ENCODE measurements around the gene STEAP1B.
"Not testable (repeated sequence)": the region's sequence is repeated elsewhere in the genome, so short reads cannot be mapped to it uniquely, and the experiment has no call there.

Gene STEAP1B

DNA sequence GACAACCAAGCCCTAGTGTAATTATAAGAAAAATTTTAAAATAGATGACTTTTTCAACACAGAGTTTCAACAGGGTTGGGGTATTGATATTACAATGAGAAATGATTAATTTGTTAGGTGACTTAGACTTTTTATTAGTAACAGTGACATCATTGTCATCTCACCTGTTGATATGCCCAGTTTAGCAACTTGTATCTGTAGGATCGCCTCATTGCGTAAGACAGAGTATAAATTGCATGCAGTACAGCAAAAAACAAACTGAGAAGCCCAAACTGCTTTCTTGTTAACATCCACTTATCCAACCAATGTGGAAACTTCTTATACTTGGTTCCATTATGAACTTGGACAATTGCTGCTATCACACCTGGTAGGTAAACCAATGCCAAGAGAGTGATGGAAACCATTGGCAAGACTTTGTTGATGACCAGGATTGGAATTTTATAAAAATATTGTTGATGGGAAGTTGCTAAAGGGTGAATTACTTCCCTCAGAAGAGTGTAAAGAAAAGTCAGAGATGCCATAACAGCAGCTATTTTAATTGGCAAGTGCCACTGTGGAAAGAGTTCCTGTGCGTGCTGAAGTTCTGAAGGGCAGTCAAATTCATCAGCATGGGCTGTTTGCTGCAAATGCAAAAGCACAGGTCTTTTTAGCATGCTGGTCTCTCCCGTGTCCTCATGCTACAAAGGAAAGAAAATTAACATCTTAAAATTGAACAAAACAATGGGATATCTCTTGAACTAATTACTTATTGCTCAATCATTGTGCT, 6.6 kb downstream of the STEAP1B start:
- not testable (repeated sequence) for H3K36me3 ChIP-seq (ENCODE audit: control insufficient read depth, insufficient read depth, low read length); H3K4me3 ChIP-seq (ENCODE audit: low read depth, low read length); H3K9ac ChIP-seq (ENCODE audit: low read depth, low read length); H3K27me3 ChIP-seq (ENCODE audit: control insufficient read depth, insufficient read depth, low read length); H3K9me3 ChIP-seq (ENCODE audit: control insufficient read depth, insufficient read depth, low read length); H3K4me1 ChIP-seq (ENCODE audit: control insufficient read depth, insufficient read depth, low read length)

DNA sequence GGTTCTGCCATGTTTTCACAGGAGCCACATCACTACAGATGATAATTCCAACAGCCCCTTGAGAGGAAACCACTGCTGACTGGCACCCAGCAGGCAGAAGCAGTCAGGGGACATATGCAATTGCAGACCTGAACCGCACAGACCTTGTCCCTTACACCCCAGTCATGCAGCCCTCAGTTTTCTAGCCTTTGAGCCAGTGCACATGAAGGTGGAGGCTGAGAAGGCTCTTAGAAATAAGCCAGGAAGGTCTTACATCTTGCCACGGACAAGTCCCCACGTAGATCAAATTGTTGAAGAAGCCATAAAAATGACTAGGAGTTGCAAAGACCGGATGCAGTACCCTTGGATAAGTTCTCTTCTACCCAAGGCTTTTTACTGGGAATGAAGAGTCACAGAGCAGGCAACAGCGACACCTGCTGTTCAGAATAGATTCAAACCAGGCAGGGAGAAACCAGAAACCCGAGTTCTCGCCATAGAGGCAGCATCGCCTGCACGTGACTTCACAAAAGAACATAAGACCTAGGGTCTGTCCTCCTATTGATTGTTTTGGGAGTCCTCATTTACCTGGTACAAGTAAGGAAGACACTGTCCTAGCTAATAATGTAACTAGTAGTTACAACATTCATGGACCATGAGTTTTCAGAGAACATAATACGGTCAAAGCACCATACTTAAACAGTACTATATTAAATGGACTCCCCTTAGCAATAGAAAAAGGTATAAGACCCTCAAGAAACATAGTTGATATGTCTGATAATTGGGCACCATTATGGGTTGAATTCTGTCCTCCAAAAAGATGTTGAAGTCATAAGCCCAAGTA, 11.1 kb downstream of the STEAP1B start:
- Histone ChIP-seq H3K4me3 (ENCODE audit: low read depth, low read length) (no peak overlapping the region), H3K36me3 (ENCODE audit: control insufficient read depth, insufficient read depth, low read length) (no peaks in the 10 kb centered on the region), H3K9ac (ENCODE audit: low read depth, low read length) (no peak overlapping the region), H3K27me3 (ENCODE audit: control insufficient read depth, insufficient read depth, low read length) (no peaks in the 10 kb centered on the region), H3K9me3 (ENCODE audit: control insufficient read depth, insufficient read depth, low read length) (no peaks in the 10 kb centered on the region), H3K4me1 (ENCODE audit: control insufficient read depth, insufficient read depth, low read length) (peaks cover 6% of the 10 kb centered on the region)

DNA sequence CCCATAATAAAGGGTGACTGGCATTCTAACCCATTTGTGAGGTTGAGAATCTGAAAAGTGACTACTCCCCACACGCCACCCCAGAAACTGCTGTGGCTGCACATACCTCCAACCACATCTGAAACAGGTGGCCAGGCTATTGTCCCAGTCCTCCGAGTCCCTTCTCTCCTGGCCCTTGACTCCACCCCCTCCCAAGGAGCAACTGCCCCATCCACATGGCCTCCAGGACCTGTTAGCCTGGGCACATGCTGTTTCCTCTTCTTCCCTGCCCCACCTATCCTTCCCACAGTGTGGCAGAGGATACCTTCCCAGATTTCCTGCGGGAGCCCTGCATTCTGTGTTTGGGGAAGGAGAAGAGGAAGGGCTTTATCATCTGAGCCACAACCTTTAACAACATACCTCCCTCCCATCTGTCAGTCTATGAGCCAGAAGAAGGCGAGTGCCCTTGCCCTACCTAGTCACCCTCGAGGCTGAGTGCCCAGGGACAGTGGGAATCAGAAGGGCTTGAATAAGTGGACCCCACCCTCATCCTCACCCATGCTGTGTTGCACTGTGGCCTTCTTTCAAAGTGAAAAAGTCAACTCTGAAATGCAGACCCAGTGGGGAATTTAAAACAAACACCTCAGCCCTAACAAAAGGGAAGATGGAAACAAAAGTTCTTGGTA, 11.9 kb downstream of the STEAP1B start:
- Histone ChIP-seq H3K4me1 (ENCODE audit: control insufficient read depth, insufficient read depth, low read length) (peaks cover 6% of the 10 kb centered on the region), H3K36me3 (ENCODE audit: control insufficient read depth, insufficient read depth, low read length) (no peaks in the 10 kb centered on the region), H3K4me3 (ENCODE audit: low read depth, low read length) (no peak overlapping the region), H3K27me3 (ENCODE audit: control insufficient read depth, insufficient read depth, low read length) (no peaks in the 10 kb centered on the region), H3K9me3 (ENCODE audit: control insufficient read depth, insufficient read depth, low read length) (no peaks in the 10 kb centered on the region), H3K9ac (ENCODE audit: low read depth, low read length) (no peak overlapping the region)

DNA sequence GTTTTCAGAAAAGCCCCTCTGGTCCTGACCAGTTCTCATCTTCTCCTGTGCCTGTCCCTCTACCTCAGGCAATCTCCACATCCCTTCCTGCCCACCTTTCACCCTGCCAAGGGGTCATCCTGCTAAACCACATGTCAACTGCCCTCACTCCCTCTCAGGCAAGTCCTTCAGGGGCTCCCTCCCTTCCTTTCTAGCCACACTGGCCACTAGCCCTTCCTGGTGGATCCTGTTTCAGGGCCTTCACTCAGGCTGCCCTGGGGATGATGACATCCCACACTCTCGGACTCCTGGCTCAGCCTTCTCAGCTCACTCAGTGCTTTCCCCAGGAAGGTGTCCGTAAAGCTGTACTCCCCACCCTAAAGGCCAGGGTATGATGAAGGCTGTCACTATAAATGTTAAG, 13.4 kb downstream of the STEAP1B start:
- Histone ChIP-seq H3K4me3 (ENCODE audit: low read depth, low read length) (no peak overlapping the region), H3K36me3 (ENCODE audit: control insufficient read depth, insufficient read depth, low read length) (no peaks in the 10 kb centered on the region), H3K4me1 (ENCODE audit: control insufficient read depth, insufficient read depth, low read length) (peaks cover 6% of the 10 kb centered on the region), H3K9me3 (ENCODE audit: control insufficient read depth, insufficient read depth, low read length) (no peaks in the 10 kb centered on the region), H3K27me3 (ENCODE audit: control insufficient read depth, insufficient read depth, low read length) (no peaks in the 10 kb centered on the region), H3K9ac (ENCODE audit: low read depth, low read length) (no peak overlapping the region)

DNA sequence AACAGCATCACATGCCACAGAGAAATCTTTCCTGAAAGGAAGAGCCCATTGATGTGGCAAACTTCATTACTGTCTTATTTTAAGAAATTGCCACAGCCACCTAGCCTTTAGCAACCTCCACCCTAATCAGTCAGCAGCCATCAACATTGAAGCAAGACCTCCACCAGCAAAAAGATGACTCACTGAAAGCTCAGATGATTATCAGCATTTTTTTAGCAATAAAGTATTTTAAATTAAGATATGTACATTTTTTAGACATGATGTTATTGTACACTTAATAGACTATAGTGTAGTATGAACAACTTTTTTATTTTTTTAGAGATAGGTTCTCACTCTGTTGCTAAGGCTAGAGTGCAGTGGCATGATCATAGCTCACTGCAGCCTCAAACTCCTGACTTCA, 14.8 kb downstream of the STEAP1B start:
- H3K4me1 ChIP-seq (ENCODE audit: control insufficient read depth, insufficient read depth, low read length): peaks cover 6% of the 10 kb centered on the region
- no peaks in the 10 kb centered on the region for H3K36me3 ChIP-seq (ENCODE audit: control insufficient read depth, insufficient read depth, low read length)
- H3K9me3 ChIP-seq (ENCODE audit: control insufficient read depth, insufficient read depth, low read length): no peaks in the 10 kb centered on the region
- no peak overlapping the region for H3K9ac ChIP-seq (ENCODE audit: low read depth, low read length)
- H3K4me3 ChIP-seq (ENCODE audit: low read depth, low read length): no peak overlapping the region
- no peaks in the 10 kb centered on the region for H3K27me3 ChIP-seq (ENCODE audit: control insufficient read depth, insufficient read depth, low read length)

DNA sequence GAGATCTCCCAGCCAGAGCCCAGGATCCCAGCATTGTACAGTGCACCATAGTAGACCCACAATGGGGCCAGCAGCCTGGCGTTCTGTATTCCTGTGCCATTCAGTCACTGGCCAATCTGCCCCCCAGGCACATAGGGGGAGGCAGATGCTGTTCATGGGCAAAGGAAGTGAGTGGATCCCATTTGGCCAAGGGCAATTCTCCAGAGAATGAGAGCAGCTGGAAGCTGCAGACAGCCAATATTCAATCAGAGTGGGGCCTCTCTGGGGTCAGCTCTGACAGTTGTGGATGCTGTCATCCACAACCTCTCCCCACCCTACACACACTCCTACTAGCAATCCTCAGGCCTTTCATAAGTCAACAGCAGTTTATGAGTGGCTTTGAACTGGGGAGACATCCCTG, 17.5 kb downstream of the STEAP1B start:
- no peaks in the 10 kb centered on the region for H3K36me3 ChIP-seq (ENCODE audit: control insufficient read depth, insufficient read depth, low read length)
- H3K9ac ChIP-seq (ENCODE audit: low read depth, low read length): no peak overlapping the region
- H3K9me3 ChIP-seq (ENCODE audit: control insufficient read depth, insufficient read depth, low read length): no peaks in the 10 kb centered on the region
- H3K4me1 ChIP-seq (ENCODE audit: control insufficient read depth, insufficient read depth, low read length): no peaks in the 10 kb centered on the region
- no peak overlapping the region for H3K4me3 ChIP-seq (ENCODE audit: low read depth, low read length)
- H3K27me3 ChIP-seq (ENCODE audit: control insufficient read depth, insufficient read depth, low read length): no peaks in the 10 kb centered on the region

DNA sequence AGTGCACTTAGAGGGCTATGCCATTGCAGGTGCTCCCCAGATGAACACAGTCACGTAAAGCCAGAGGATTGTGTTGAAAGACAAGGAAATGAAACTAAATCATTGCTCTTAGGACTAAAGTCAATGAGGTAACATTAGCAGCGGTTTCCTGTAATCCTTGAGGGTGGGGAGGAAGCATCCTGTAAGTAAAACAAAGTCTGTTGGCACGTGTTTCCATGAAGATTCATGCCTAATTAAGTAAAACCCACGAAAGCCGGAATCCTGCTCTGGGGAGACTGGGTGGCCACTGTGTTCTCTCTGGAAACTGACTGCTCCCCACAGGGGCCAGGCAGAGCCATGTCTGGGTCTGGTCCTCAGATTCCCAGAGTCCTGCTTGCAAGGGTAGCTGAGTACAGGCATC, 18.3 kb downstream of the STEAP1B start:
- Histone ChIP-seq H3K36me3 (ENCODE audit: control insufficient read depth, insufficient read depth, low read length) (no peaks in the 10 kb centered on the region), H3K4me1 (ENCODE audit: control insufficient read depth, insufficient read depth, low read length) (no peaks in the 10 kb centered on the region), H3K9ac (ENCODE audit: low read depth, low read length) (no peak overlapping the region), H3K9me3 (ENCODE audit: control insufficient read depth, insufficient read depth, low read length) (no peaks in the 10 kb centered on the region), H3K27me3 (ENCODE audit: control insufficient read depth, insufficient read depth, low read length) (no peaks in the 10 kb centered on the region), H3K4me3 (ENCODE audit: low read depth, low read length) (no peak overlapping the region)

DNA sequence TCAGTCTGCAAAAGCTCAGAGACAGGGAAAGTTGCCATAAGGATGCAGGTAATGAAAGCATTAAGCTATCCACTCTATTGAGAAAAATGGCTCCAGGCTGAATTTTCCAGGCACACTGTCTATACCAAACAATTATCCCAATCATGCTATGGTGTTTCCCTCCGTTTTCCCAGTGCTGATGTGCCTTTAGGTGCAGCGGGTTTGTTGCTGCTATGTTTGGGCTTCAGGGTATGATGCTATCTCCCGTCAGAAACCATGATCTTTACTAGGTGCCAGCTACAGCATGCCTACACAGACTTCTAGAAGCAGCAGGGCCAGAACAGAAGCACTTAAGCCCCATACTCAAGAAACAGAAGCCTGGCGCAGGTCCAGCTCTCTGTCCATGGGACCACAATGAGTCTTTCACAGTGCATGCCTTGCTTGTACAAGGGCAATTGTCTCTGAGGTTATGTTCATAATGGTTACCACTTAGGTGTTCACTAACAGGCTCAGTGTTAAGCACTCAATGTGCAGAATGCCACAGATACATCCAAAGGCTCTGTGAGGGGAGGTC, 19.4 kb downstream of the STEAP1B start:
- Histone ChIP-seq H3K4me3 (ENCODE audit: low read depth, low read length) (no peak overlapping the region), H3K27me3 (ENCODE audit: control insufficient read depth, insufficient read depth, low read length) (no peaks in the 10 kb centered on the region), H3K9me3 (ENCODE audit: control insufficient read depth, insufficient read depth, low read length) (no peaks in the 10 kb centered on the region), H3K4me1 (ENCODE audit: control insufficient read depth, insufficient read depth, low read length) (no peaks in the 10 kb centered on the region), H3K9ac (ENCODE audit: low read depth, low read length) (no peak overlapping the region), H3K36me3 (ENCODE audit: control insufficient read depth, insufficient read depth, low read length) (no peaks in the 10 kb centered on the region)

DNA sequence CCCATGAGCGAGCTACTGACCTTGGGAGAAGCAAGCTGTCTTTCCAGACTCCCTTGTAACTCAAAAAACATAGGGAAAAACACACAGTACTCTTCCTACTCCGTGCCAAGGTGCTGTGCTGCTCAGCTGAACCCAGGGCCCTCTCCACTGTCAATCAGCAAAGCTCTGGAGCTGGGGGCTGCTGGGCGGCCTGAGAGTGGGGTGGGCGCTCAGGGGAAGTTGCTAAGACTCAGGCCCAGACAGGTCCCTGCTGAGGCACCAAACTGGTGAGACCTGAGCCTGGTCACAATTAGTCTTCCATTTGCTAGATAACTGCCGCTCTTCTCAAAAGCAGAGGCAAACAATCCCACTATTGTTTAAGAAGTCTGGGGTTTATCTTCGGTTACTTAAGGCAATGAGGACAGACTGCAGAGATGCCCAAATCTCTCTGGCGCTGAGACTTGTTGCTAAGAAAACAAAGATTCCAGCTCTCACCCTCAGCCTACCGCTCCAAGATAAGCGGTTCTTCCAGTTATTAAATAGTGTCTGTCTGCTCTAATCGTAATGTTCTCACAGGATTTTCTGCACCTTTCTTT, 22.0 kb downstream of the STEAP1B start:
- H3K9me3 ChIP-seq (ENCODE audit: control insufficient read depth, insufficient read depth, low read length): no peaks in the 10 kb centered on the region
- H3K9ac ChIP-seq (ENCODE audit: low read depth, low read length): no peak overlapping the region

DNA sequence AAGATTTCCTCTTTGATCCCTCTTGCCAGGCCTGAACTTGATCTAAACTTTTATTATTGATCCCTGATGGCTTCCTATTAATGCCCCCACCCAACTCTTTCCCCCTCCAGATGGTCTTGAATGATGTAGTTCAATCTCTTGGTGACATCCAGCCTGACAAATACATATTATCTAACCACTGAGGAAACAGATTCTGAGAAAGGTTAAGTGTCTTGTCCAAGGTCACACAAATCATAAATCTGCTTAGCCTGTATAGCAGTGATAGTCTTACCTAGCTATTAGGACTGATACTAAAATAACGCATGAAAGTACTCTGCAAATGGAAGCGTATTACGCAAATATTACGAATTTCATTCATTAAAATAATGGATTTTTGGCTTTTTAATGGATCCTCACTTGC, 22.7 kb downstream of the STEAP1B start:
- Histone ChIP-seq H3K9ac (ENCODE audit: low read depth, low read length) (no peak overlapping the region), H3K27me3 (ENCODE audit: control insufficient read depth, insufficient read depth, low read length) (no peaks in the 10 kb centered on the region), H3K9me3 (ENCODE audit: control insufficient read depth, insufficient read depth, low read length) (no peaks in the 10 kb centered on the region), H3K4me3 (ENCODE audit: low read depth, low read length) (no peak overlapping the region), H3K4me1 (ENCODE audit: control insufficient read depth, insufficient read depth, low read length) (no peaks in the 10 kb centered on the region), H3K36me3 (ENCODE audit: control insufficient read depth, insufficient read depth, low read length) (no peaks in the 10 kb centered on the region)

More for the DNA sequence above, 22.0 kb downstream of the STEAP1B start:
- no peaks in the 10 kb centered on the region for H3K4me1 ChIP-seq (ENCODE audit: control insufficient read depth, insufficient read depth, low read length)
- no peaks in the 10 kb centered on the region for H3K27me3 ChIP-seq (ENCODE audit: control insufficient read depth, insufficient read depth, low read length)
- H3K4me3 ChIP-seq (ENCODE audit: low read depth, low read length): no peak overlapping the region
- no peaks in the 10 kb centered on the region for H3K36me3 ChIP-seq (ENCODE audit: control insufficient read depth, insufficient read depth, low read length)

DNA sequence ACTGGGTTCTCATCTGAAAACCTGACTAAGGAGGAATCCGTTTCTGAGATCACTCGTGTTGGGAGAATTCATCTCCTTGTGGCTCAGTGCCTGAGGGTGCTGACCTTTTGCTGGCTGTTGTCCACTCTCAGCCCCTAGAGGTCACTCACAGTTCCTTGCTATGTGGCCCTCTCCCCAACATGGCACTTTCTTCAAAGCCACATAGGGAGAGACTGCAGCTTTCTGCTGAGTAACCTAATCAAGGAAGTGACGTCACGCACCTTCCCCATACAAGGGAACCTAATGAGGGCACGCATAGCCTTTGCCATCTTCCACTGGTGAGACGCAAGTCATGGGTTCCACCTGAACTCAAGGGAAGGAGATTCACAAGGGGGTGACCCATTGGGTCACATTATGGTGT, 23.2 kb downstream of the STEAP1B start:
- Histone ChIP-seq H3K9me3 (ENCODE audit: control insufficient read depth, insufficient read depth, low read length) (no peaks in the 10 kb centered on the region), H3K36me3 (ENCODE audit: control insufficient read depth, insufficient read depth, low read length) (no peaks in the 10 kb centered on the region), H3K4me3 (ENCODE audit: low read depth, low read length) (no peak overlapping the region), H3K9ac (ENCODE audit: low read depth, low read length) (no peak overlapping the region), H3K4me1 (ENCODE audit: control insufficient read depth, insufficient read depth, low read length) (no peaks in the 10 kb centered on the region), H3K27me3 (ENCODE audit: control insufficient read depth, insufficient read depth, low read length) (no peaks in the 10 kb centered on the region)

Data from iPS-15b (cell line).